Right lobe of liver (tissue), 6 donors: ENCODE data around the gene PKDREJ. TPM values are rescaled to one million over a fixed set of nuclear protein-coding genes. Genes with fewer than 3 reads are reported as not detected.

Experiments used
- ATAC-seq, 4 donors: fragments of 200-7000 bp; cut with Tn5 transposase; one replicate each; pipeline ENCODE4 v1.9.1; 2020; ENCODE audit warnings: mild to moderate bottlenecking in 4 of 4, moderate library complexity in 4 of 4
- DNase-seq, 3 donors: peaks; one replicate each; pipeline ENCODE4 v3.0.0-alpha.2; 2020
- H3K27ac ChIP-seq, 3 donors: fragments of 200-600 bp; one replicate each; pipeline ENCODE4 v1.8.0; 2022
- H3K27me3 ChIP-seq, 2 donors: fragments of 200-600 bp; one replicate each; pipeline ENCODE4 v1.8.0; 2022
- H3K36me3 ChIP-seq, 4 donors: fragments of 200-600 bp; sonication (generic) in 1 of 4; one replicate each; pipeline versions ENCODE4 v1.5.1 to v1.8.0; 2017 to 2022; ENCODE audit warnings: control low read depth in 1 of 4
- H3K4me1 ChIP-seq, 4 donors: fragments of 200-600 bp; sonication (generic) in 1 of 4; one replicate each; pipeline versions ENCODE4 v1.5.1 to v1.8.0; 2017 to 2022; ENCODE audit warnings: control low read depth in 1 of 4
- H3K4me3 ChIP-seq, 3 donors: fragments of 200-600 bp; one replicate each; pipeline ENCODE4 v1.8.0; 2022
- H3K9me3 ChIP-seq, 4 donors: fragments of 200-600 bp; sonication (generic) in 1 of 4; one replicate each; pipeline versions ENCODE4 v1.5.1 to v1.8.0; 2017 to 2022; ENCODE audit warnings: control low read depth in 1 of 4
- POLR2A ChIP-seq: fragments of 450-650 bp; IDR thresholded peaks from one replicate; pipeline ENCODE4 v1.6.1; 2017; ENCODE audit warnings: antibody characterized with exemption, mild to moderate bottlenecking
- WGBS: methylation state at CpG from one replicate; pipeline ENCODE4 v1.1.6; 2018; ENCODE audit warnings: low coverage, low lambda C conversion rate; ENCODE audit not compliant: insufficient coverage; ENCODE audit errors: missing lambda C conversion rate; 5-methylcytosine and 5-hydroxymethylcytosine counted together
- intact Hi-C, 2 donors: fragments of 100-400 bp; cut with DNase I; formaldehyde crosslinking; loops; one replicate each; pipeline versions ENCODE4 v1.11.2 to v1.14.1; 2022
- total RNA-seq, 6 experiments: library from RNA; depleted of rRNA in 2 of 6; stranded (reverse); fragments of >200 nt in 2 of 6; fragmentation: NEBNext Ultra II Directional in 3 of 6; extraction: Animal tissue kit (Norgen Biotek cat#: 25700) in 3 of 6; gene quantifications; one replicate each; pipeline versions ENCODE4 v1.1.0 to v1.2.4, GENCODE V29; 2016 to 2023
- TF ChIP-seq, protein P1 (sequence below), 4 donors: fragments of 200-600 bp in 3 of 4; fragments of 450-650 bp in 1 of 4; IDR thresholded peaks; one replicate each; pipeline versions ENCODE4 v1.5.1 to v1.8.0; 2016 to 2022; ENCODE audit warnings: antibody characterized with exemption in 4 of 4, mild to moderate bottlenecking in 2 of 4
- donor health status: DM: no; HTN: yes; CAD: no.
- donor health status: DM: no; HTN: no; CAD: no.
- donor health status: DM: no; HTN: no; CAD: no.
- donor health status: DM: no; HTN: yes; CAD: no.
- donor health status: DM: no; HTN: yes; CAD: no.

PKDREJ gene
- total RNA-seq, 6 experiments from 2014 or later: 0.05 to 0.07 TPM; not detected in 4

- no peaks in the 10 kb centered on the region for H3K27me3 ChIP-seq
- peaks cover 0 to 10% (median 4%) of the 10 kb centered on the region in 4 donors for H3K4me1 ChIP-seq
- peaks cover 0 to 18% (median 8%) of the 10 kb centered on the region in 4 donors for H3K36me3 ChIP-seq
- H3K27ac ChIP-seq: no peak overlapping the region
- H3K4me3 ChIP-seq: peak overlapping the region; percentile 44 to 59 (median 53)
- TF ChIP-seq, protein P1, sequence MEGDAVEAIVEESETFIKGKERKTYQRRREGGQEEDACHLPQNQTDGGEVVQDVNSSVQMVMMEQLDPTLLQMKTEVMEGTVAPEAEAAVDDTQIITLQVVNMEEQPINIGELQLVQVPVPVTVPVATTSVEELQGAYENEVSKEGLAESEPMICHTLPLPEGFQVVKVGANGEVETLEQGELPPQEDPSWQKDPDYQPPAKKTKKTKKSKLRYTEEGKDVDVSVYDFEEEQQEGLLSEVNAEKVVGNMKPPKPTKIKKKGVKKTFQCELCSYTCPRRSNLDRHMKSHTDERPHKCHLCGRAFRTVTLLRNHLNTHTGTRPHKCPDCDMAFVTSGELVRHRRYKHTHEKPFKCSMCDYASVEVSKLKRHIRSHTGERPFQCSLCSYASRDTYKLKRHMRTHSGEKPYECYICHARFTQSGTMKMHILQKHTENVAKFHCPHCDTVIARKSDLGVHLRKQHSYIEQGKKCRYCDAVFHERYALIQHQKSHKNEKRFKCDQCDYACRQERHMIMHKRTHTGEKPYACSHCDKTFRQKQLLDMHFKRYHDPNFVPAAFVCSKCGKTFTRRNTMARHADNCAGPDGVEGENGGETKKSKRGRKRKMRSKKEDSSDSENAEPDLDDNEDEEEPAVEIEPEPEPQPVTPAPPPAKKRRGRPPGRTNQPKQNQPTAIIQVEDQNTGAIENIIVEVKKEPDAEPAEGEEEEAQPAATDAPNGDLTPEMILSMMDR (IDR thresholded peaks at IDR 0.05): no peak
- TF ChIP-seq POLR2A: no peak
- intact Hi-C loops: no loop called here
- H3K9me3 ChIP-seq: no peaks in the 10 kb centered on the region
- ATAC-seq (no peak), DNase-seq (peak in 1 of 3 donors; percentile 54)
- 3% methylated on average over 30 of the region's 32 CpGs for WGBS
Observed at GRCh38 chr22:46297151-46297812, 34.1 kb upstream of the PKDREJ start.

DNA sequence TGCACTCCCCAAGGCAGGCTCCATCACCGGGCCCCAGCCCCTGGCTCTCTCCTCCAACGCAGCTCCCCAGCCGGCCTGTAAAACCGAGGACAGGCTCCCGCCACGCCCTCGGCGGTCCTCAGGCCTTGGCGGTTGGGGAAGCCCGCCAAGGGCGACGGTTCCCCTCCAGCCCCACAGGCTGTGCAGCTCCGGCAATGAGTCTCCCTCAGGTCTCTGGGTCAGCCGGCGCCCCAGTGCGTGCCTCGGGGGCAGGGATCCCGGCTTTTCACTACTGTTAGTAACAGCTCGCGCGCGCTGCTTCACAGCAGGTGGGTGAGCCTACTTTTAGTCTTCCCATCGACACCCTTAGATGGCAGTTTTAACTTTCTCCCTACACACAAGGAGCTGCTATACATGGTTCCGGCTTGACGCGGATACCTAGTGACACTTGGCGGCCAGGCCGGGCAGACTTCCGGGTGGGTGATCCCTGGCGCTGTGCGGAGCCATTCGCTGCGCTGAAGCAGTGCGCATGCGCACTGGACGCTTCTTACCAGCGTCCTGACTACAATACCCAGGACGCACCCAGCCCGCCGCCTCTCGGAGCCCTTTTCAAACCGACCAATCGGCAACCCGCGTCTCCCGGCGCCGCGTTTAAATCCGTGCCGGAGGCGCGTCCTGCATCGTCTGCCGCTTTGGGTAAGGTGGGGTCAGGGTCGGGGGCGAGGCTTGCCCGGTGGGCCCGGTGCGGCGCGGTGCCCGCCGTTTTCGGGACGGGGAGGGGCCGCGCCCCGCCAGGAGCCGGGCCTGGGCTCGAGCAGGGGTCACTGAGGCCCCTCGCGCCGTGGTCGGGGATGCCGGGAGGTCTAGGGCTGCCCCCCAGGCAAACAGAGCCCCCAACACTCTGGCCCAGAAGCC, 33.4 kb upstream of the PKDREJ start, which contains the start of gene GTSE1:
Gene GTSE1 (plus strand): TSS at position 614 of the 894 bp plus-strand sequence. CDS start 531 bp downstream, outside the sequence.
- Histone ChIP-seq H3K9me3 (no peaks in the 10 kb centered on the region), H3K4me1 (peaks cover 0 to 10% (median 4%) of the 10 kb centered on the region in 4 donors), H3K27me3 (no peaks in the 10 kb centered on the region), H3K27ac (peak within 1 kb of the TSS; percentile 83 to 87 (median 86)), H3K4me3 (peak within 1 kb of the TSS; percentile 44 to 59 (median 53)), H3K36me3 (peaks cover 0 to 26% (median 14%) of the 10 kb centered on the region in 4 donors)
- intact Hi-C loops: no loop called here
- peak; percentile 88 to 94 (median 92) for ATAC-seq
- peak; percentile 98 to 99 (median 99) for DNase-seq
- TF ChIP-seq, protein P1 (IDR thresholded peaks at IDR 0.05): peak in 3 of 4 donors; percentile 10 to 42 (median 38)
- TF ChIP-seq POLR2A: peak; percentile 54
- WGBS: 1% methylated on average over 23 of the region's 76 CpGs

- intact Hi-C loops: no loop called here
- TF ChIP-seq POLR2A: no peak
- TF ChIP-seq, protein P1 (IDR thresholded peaks at IDR 0.05): no peak
- DNase-seq (no peak), ATAC-seq (peak; percentile 1 to 21 (median 9))
- WGBS: 0% methylated on average over 1 of the region's 4 CpGs
- Histone ChIP-seq H3K4me3 (no peak overlapping the region), H3K27ac (peak overlapping the region in 1 of 3 donors; percentile 87), H3K36me3 (peaks cover 0 to 36% (median 20%) of the 10 kb centered on the region in 4 donors), H3K27me3 (no peaks in the 10 kb centered on the region), H3K9me3 (no peaks in the 10 kb centered on the region), H3K4me1 (peaks cover 0 to 10% (median 4%) of the 10 kb centered on the region in 4 donors)
Observed at GRCh38 chr22:46295277-46295971, 32.3 kb upstream of the PKDREJ start.

GRCh38 chr22:46294784-46295183, 31.6 kb upstream of the PKDREJ start:
- ATAC-seq (peak in 3 of 4 donors; percentile 1 to 38 (median 2)), DNase-seq (no peak)
- no peaks in the 10 kb centered on the region for H3K27me3 ChIP-seq
- no peak overlapping the region for H3K27ac ChIP-seq
- no peaks in the 10 kb centered on the region for H3K9me3 ChIP-seq
- peaks cover 0 to 10% (median 4%) of the 10 kb centered on the region in 4 donors for H3K4me1 ChIP-seq
- 43% methylated on average over 1 of the region's 2 CpGs for WGBS
- H3K4me3 ChIP-seq: no peak overlapping the region
- TF ChIP-seq, protein P1 (IDR thresholded peaks at IDR 0.05): no peak
- no peak for TF ChIP-seq POLR2A
- peaks cover 0 to 41% (median 23%) of the 10 kb centered on the region in 4 donors for H3K36me3 ChIP-seq
- intact Hi-C loops: no loop called here
